Suppressor macrophage (primary cell): Measurements from ENCODE around the gene SLC24A5.

ENCODE experiments used
- DNase-seq, 4 experiments: peaks; one replicate each; pipeline ENCODE4 v3.0.0-alpha.2; 2020 to 2022
- total RNA-seq, 17 experiments: gene quantifications; one replicate each; lab custom pipeline; 2026; ENCODE audit warnings: mixed read lengths in 6 of 17, inconsistent platforms in 3 of 17; lab: John Stamatoyannopoulos, UW

SLC24A5 gene
- total RNA-seq: 0 to 2.1 (median 0) reads per million in 17 experiments

- no peak for DNase-seq
These were observed at the start of gene SLC24A5 for GRCh38 chr15:48120745-48121144. TSS of gene SLC24A5 (plus strand) at chr15:48120990. CDS start at chr15:48121045, 55 bp downstream.

GRCh38 chr15:48072941-48073340, 47.8 kb upstream of the SLC24A5 start:
- DNase-seq: no peak

- DNase-seq: no peak
These were observed 46.9 kb upstream of the SLC24A5 start for GRCh38 chr15:48073881-48074280.

GRCh38 chr15:48076454-48076853, 44.3 kb upstream of the SLC24A5 start:
- DNase-seq: no peak

GRCh38 chr15:48077616-48078184, 43.1 kb upstream of the SLC24A5 start:
- DNase-seq: no peak

- peak in 3 of 4 experiments; percentile 6 to 13 (median 13) for DNase-seq
These were observed 35.8 kb upstream of the SLC24A5 start for GRCh38 chr15:48084759-48085590.

GRCh38 chr15:48085591-48085930, 35.2 kb upstream of the SLC24A5 start:
- DNase-seq: no peak

- no peak for DNase-seq
These were observed 34.7 kb upstream of the SLC24A5 start for GRCh38 chr15:48086133-48086532.

GRCh38 chr15:48086576-48086975, 34.2 kb upstream of the SLC24A5 start:
- no peak for DNase-seq

GRCh38 chr15:48087844-48088243, 32.9 kb upstream of the SLC24A5 start:
- DNase-seq: no peak

GRCh38 chr15:48089702-48090101, 31.1 kb upstream of the SLC24A5 start:
- DNase-seq: no peak

- no peak for DNase-seq
These were observed 30.7 kb upstream of the SLC24A5 start for GRCh38 chr15:48090115-48090514.

GRCh38 chr15:48090666-48091065, 30.1 kb upstream of the SLC24A5 start:
- no peak for DNase-seq

GRCh38 chr15:48091522-48091921, 29.3 kb upstream of the SLC24A5 start:
- no peak for DNase-seq

GRCh38 chr15:48096355-48096786, 24.4 kb upstream of the SLC24A5 start:
- DNase-seq: no peak

- DNase-seq: peak; percentile 4 to 50 (median 22)
These were observed 24.0 kb upstream of the SLC24A5 start for GRCh38 chr15:48096813-48097212.

GRCh38 chr15:48097264-48097663, 23.5 kb upstream of the SLC24A5 start:
- no peak for DNase-seq

GRCh38 chr15:48101376-48101961, 19.3 kb upstream of the SLC24A5 start:
- DNase-seq: no peak

GRCh38 chr15:48102167-48102566, 18.6 kb upstream of the SLC24A5 start:
- DNase-seq: no peak

GRCh38 chr15:48103647-48104046, 17.1 kb upstream of the SLC24A5 start:
- no peak for DNase-seq

- no peak for DNase-seq
These were observed 14.9 kb upstream of the SLC24A5 start for GRCh38 chr15:48105936-48106335.

- DNase-seq: no peak
These were observed 11.6 kb upstream of the SLC24A5 start for GRCh38 chr15:48109212-48109611.

- no peak for DNase-seq
These were observed 10.8 kb upstream of the SLC24A5 start for GRCh38 chr15:48109856-48110531.
